Measurements from ENCODE around the gene PAEP. TPM values are rescaled to one million over a fixed set of nuclear protein-coding genes. Genes with fewer than 3 reads are reported as not detected.
"Not testable (repeated sequence)": the region's sequence is repeated elsewhere in the genome, so short reads cannot be mapped to it uniquely, and the experiment has no call there.

PAEP gene
- polyA plus RNA-seq, 3 donors from 2014 or later: not detected

DNA sequence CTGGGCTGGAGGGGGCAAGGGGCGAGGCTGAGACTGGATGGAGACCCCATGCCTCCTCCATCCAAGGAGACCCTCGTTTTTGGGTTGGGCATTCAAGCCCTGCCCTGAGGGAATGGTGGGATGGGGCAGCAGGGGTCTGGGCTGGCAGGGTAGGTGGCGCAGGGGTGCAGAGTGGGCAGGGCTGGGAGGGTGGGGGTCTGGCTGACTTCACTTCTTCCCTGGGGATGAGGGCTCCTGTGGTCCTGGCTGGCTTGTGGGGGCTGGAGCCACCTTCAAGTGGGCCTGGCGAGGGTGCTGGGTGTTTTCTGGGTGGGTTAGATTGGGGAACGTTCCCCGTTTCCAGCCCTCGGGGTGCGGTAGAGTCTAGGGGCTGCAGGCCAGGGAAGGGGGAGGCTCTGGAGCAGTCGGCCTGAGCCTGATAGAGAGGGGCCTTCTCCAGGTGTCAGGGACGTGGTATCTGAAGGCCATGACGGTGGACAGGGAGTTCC lies 39.9 kb upstream of the PAEP start:
- Mint-ChIP-seq H3K4me1 (no peaks in the 10 kb centered on the region), H3K36me3 (no peaks in the 10 kb centered on the region), H3K27ac (no peak overlapping the region), H3K9me3 (no peaks in the 10 kb centered on the region), H3K27me3 (ENCODE audit: low read depth in 3 of 3) (peaks cover 0 to 3% (median 0%) of the 10 kb centered on the region in 3 donors), H3K4me3 (no peak overlapping the region)
- no peak for DNase-seq

DNA sequence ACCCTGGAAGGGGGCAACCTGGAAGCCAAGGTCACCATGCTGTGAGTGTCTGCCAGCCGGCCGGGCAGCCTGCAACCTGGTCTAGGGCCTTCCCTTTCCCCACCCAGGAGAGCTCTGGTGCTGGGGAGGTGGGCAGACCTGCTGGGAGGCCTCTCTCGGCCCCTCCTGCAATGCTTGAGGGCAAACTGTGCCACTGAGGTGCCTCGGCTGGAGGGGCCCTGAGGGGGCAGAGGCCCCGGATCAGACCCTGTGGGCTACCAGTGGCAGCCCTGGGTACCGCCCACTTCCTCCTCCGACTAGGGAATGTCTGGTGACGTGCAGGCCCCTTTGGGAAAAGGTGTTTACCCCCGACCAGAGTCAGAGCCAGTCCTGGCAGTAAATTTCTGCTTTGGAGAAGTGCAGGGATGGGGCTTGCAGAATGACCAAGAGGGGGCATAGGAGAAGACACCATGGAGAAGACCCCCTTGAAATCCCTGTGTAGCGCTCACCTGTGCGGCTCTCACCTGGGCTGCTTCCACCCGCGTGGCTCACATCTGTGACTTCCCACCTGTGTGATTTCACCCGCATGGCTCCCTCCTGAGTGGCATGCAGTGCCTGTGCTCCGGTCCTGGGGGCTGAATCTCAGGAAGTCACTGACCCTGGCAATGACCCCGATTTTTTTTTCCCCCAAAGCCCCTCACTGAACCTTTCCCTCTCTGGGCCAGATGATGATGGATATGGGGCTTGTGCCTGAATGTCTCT lies 39.2 kb upstream of the PAEP start:
- no peaks in the 10 kb centered on the region for H3K4me1 Mint-ChIP-seq
- H3K4me3 Mint-ChIP-seq: no peak overlapping the region
- H3K27me3 Mint-ChIP-seq (ENCODE audit: low read depth in 3 of 3): peaks cover 0 to 3% (median 0%) of the 10 kb centered on the region in 3 donors
- no peaks in the 10 kb centered on the region for H3K36me3 Mint-ChIP-seq
- DNase-seq: no peak
- H3K9me3 Mint-ChIP-seq: no peaks in the 10 kb centered on the region
- H3K27ac Mint-ChIP-seq: no peak overlapping the region

DNA sequence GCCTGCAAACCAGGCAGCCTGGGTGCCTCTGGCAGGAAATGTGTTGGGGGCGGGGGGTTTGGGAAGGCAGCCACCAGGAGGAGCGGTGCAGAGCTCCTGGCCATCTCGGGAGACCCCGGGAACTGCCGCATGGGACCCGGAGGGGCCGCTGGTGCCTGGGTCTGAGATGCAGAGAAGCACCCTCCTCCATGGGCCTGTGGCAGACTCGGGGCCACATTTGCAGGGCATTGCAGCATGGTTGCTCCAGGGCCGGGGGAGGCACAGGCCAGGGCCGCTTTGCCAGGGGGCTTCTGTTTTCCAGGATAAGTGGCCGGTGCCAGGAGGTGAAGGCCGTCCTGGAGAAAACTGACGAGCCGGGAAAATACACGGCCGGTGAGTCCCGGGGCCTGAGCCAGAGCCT lies 38.6 kb upstream of the PAEP start:
- H3K4me1 Mint-ChIP-seq: no peaks in the 10 kb centered on the region
- no peaks in the 10 kb centered on the region for H3K9me3 Mint-ChIP-seq
- H3K36me3 Mint-ChIP-seq: no peaks in the 10 kb centered on the region
- H3K27ac Mint-ChIP-seq: no peak overlapping the region
- DNase-seq: no peak
- peaks cover 0 to 3% (median 0%) of the 10 kb centered on the region in 3 donors for H3K27me3 Mint-ChIP-seq (ENCODE audit: low read depth in 3 of 3)
- no peak overlapping the region for H3K4me3 Mint-ChIP-seq

DNA sequence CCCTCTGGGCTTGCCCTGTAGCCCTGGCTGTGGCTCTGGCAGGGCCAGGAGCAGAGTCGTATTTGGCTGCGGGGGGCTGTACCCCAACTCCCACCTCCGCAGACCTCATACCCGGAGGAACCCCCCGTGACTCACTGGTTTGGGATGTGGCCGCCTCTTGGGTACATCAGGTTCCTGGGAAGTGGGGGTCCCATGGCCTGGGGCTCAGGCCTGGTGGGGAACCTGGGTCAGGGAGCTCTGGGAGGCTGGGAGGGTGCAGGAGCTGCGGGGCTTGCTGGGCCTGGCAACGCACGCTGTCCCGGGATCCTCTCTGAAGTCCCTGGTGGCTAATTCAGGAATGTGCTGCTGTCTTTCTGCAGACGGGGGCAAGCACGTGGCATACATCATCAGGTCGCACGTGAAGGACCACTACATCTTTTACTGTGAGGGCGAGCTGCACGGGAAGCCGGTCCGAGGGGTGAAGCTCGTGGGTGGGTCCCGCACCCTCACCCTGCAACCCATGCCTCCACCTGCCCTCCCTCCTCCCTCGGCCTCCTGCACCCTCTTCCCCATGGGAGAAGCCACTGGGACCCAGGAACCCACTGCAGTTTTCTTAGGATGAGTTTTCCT lies 37.9 kb upstream of the PAEP start:
- DNase-seq: no peak

DNA sequence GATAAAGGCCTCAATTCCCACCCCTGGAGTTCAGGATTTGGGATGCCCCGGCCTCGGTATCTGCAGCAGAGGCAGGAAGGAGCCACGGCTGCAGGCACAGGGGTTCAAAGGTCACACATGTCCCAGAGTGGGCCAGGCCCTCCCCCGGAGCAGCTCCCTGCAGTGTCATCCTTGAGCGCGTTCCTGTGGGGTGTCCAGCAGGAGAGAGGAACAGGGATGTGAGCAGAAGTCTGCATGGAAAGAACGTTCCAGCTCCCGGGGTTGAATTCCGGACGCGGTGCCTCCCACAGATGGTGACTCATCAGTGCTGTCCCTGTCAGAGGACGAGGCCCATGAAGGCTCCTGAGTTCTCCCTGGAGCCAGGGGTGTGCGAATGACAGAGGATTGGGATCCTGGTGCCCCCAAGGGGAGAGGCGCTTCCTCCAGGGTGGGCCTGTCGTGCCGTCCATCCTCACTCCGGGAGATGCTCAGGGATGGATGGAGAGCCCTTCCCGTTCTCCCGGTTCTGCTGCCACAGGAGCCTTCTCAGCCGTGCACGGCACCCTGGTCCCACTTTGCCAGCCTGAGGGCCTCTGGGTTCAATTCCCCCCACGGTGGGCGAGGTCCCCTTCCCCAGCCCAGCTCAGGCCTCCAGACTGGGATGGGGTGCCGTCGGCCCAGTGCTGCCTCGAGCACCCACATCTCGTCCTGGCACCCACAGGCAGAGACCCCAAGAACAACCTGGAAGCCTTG lies 37.3 kb upstream of the PAEP start:
- Mint-ChIP-seq H3K4me3 (no peak overlapping the region), H3K4me1 (no peaks in the 10 kb centered on the region), H3K27me3 (ENCODE audit: low read depth in 3 of 3) (no peaks in the 10 kb centered on the region), H3K36me3 (no peaks in the 10 kb centered on the region), H3K9me3 (no peaks in the 10 kb centered on the region), H3K27ac (no peak overlapping the region)
- DNase-seq: no peak

More for the DNA sequence above, 37.9 kb upstream of the PAEP start:
- H3K9me3 Mint-ChIP-seq: no peaks in the 10 kb centered on the region
- no peak overlapping the region for H3K27ac Mint-ChIP-seq
- H3K36me3 Mint-ChIP-seq: no peaks in the 10 kb centered on the region
- H3K4me1 Mint-ChIP-seq: no peaks in the 10 kb centered on the region
- H3K4me3 Mint-ChIP-seq: no peak overlapping the region
- no peaks in the 10 kb centered on the region for H3K27me3 Mint-ChIP-seq (ENCODE audit: low read depth in 3 of 3)

DNA sequence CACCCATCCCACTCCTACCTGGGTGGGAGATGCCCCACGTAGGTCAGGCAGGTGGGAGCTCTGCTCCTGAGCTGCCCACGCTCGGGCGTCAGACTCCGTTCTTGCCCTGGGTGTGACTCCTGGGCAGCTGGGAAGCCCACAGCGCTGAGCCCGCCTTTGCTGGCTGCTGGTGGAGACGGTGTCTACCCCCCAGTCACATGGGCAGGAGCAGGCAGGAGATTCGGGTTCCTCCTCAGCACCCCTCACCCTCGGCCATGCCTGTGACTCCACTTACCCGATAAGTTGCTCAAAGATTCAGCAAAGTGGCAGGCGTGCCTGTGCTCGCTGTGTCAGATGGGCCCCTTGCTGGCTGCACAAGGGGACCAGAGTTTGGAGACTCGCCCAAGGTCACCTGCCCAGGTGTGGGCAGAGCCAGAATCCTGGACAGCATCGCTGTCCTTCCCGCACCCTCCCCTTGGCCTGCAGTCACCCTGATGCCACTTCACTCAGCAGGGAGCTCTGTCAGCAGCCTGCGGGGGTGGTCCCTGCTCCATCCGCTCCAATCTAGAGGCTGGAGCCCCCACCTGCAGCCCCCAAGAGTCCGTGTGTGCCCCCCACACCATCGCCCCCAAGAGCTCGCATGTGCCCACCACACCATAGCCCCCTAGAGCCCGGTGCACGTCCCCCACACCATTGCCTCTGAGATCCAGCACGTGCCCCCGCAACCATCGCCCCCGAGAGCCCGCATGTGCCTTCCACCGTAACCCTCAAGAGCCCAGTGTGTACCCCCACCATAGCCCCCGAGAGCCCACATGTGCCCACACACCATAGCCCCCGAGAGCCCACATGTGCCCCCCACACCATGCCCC lies 36.1 kb upstream of the PAEP start:
- no peak for DNase-seq
- peaks cover 0 to 1% (median 0%) of the 10 kb centered on the region in 6 donors for H3K9me3 Mint-ChIP-seq
- H3K27me3 Mint-ChIP-seq (ENCODE audit: low read depth in 3 of 3): no peaks in the 10 kb centered on the region
- no peak overlapping the region for H3K27ac Mint-ChIP-seq
- H3K4me1 Mint-ChIP-seq: no peaks in the 10 kb centered on the region
- H3K4me3 Mint-ChIP-seq: no peak overlapping the region
- H3K36me3 Mint-ChIP-seq: no peaks in the 10 kb centered on the region

DNA sequence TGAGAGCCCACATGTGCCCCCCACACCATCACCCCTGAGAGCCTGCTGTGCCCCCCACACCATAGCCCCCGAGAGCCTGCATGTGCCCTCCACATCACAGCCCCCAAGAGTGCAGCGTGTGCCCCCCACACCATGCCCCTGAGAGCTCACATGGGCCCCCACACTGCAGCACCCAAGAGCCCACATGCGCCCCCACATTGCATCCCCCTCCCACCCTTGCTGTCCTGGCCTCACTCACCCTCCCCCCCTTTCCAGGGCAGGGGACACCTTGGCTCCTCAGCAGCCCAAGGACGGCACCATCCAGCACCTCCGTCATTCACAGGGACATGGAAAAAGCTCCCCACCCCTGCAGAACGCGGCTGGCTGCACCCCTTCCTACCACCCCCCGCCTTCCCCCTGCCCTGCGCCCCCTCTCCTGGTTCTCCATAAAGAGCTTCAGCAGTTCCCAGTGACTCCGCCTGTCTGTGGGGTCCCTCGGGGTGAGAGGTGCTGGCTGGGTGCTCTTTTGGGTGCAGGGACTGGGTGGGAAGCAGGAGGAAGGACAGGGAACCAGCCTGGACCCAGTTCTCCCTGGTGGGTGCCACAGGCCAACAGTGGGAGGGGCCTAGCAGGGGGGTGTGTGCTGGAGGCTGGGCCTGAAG lies 35.3 kb upstream of the PAEP start:
- Mint-ChIP-seq H3K9me3 (peaks cover 0 to 1% (median 0%) of the 10 kb centered on the region in 6 donors), H3K27ac (no peak overlapping the region), H3K4me1 (no peaks in the 10 kb centered on the region), H3K36me3 (no peaks in the 10 kb centered on the region), H3K4me3 (no peak overlapping the region), H3K27me3 (ENCODE audit: low read depth in 3 of 3) (no peaks in the 10 kb centered on the region)
- no peak for DNase-seq

DNA sequence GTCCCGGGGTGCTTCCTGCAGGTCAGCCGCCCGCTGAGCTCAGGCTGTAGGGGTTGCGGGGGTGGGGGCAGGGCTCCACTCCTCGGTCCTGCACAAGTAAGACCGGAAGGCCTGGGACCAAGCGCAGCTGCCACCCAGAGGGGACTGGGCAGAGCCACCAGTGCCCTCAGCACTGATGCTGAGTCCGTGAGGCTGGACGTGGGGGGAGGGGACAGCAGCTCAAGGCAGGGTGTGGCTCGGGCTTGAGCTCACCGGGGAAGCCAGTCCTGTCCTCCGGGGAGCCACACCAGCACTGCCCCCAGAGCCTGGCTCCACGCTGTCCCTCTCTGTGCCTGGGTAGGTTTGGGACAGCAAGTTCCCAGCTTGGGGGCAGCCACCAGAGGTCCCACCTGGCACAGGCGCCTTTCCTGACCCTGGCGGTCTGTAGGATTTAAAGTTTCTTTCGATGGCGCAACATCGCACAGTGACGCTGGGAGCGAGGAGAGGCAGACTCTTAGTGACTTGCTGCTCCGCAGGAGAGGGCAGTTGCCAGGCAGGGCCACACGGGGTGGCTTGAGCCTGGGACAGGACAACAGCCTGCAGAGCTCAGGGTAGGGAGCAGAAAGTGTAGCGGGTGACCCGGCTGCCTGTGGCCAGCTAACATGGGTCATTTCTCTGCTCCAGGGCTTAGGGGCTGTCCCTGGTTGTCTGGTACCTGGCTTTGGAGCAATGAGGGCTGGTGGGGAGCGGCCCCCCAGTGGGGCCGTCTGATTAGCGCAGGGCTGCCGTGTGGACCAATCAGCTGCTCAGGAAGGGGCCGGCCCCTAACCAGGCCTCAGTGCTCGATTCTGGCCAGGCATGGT lies 34.6 kb upstream of the PAEP start:
- no peak for DNase-seq
- Mint-ChIP-seq H3K27me3 (ENCODE audit: low read depth in 3 of 3) (no peaks in the 10 kb centered on the region), H3K4me3 (no peak overlapping the region), H3K27ac (no peak overlapping the region), H3K9me3 (peaks cover 0 to 1% (median 0%) of the 10 kb centered on the region in 6 donors), H3K4me1 (no peaks in the 10 kb centered on the region), H3K36me3 (no peaks in the 10 kb centered on the region)

DNA sequence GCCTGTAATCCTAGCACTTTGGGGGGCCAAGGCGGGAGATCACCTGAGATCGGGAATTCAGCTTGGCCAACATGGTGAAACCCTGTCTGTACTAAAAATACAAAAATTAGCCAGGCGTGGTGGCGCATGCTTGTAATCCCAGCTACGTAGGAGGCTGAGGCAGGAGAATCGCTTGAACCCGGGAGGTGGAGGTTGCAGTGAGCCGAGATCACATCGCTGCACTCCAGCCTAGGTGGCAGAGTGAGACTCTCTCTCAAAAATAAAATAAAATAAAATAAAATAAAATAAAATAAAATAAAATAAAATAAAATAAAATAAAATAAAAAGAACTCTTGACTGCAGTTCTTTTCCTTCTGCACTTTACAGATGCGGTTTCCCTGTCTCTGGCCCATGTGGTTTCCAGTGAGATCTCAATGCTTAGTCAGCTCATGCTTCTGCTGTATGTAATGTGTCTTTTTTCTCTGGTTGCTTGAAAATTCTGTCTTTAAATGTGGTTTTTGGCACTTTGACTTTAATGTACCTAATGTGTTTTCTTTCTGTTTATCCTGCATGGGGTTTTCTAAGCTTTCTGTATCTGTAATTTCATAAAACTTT lies 32.6 kb upstream of the PAEP start:
- H3K4me3 Mint-ChIP-seq; H3K27me3 Mint-ChIP-seq (ENCODE audit: low read depth in 3 of 3); DNase-seq; H3K27ac Mint-ChIP-seq; H3K9me3 Mint-ChIP-seq; H3K36me3 Mint-ChIP-seq; H3K4me1 Mint-ChIP-seq: not testable (repeated sequence)

DNA sequence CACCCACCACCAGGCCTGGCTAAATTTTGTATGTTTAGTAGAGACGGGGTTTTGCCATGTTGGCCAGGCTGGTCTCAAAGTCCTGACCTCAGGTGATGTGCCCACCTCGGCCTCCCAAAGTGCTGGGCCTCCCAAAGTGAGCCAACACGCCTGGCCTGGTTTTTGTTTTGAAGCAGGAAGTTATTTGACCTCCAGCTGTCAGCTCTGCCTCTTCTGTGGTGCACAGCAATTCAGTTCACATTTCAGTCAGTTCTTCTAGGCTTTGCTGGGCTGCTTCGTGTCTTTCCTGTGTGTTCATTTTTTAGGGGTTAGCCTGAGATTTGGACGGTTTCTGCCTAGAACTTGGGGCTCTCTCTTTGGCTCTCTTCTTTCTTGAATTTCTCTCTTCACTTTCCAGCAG lies 31.4 kb upstream of the PAEP start:
- Mint-ChIP-seq H3K9me3 (peaks cover 0 to 1% (median 0%) of the 10 kb centered on the region in 6 donors), H3K27me3 (ENCODE audit: low read depth in 3 of 3) (peaks cover 0 to 3% (median 1%) of the 10 kb centered on the region in 3 donors), H3K36me3 (no peaks in the 10 kb centered on the region), H3K4me3 (no peak overlapping the region), H3K27ac (no peak overlapping the region), H3K4me1 (no peaks in the 10 kb centered on the region)
- DNase-seq: no peak

DNA sequence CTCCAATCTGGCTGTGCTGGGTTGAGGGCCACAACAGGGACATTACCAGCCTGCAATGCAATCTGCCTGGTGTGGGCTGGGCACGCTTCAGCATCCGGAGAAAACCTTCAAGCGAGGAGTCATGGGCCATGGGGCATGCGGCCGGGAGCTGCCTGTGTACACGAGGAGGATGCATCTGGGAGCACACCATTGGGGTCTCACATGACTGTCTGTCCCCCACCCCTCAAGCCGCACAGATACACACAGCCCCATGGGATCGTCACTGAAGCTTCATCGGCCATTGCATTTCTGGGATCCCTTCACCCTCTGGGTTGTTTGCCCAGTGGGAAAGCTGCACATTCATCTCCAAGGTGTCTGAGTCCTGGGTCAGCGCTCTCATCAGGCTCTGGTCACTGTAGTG lies 30.5 kb upstream of the PAEP start:
- peaks cover 0 to 5% (median 1%) of the 10 kb centered on the region in 3 donors for H3K27me3 Mint-ChIP-seq (ENCODE audit: low read depth in 3 of 3)
- H3K9me3 Mint-ChIP-seq: peaks cover 0 to 1% (median 0%) of the 10 kb centered on the region in 6 donors
- no peak overlapping the region for H3K4me3 Mint-ChIP-seq
- no peak overlapping the region for H3K27ac Mint-ChIP-seq
- DNase-seq: no peak
- H3K36me3 Mint-ChIP-seq: no peaks in the 10 kb centered on the region
- H3K4me1 Mint-ChIP-seq: no peaks in the 10 kb centered on the region

DNA sequence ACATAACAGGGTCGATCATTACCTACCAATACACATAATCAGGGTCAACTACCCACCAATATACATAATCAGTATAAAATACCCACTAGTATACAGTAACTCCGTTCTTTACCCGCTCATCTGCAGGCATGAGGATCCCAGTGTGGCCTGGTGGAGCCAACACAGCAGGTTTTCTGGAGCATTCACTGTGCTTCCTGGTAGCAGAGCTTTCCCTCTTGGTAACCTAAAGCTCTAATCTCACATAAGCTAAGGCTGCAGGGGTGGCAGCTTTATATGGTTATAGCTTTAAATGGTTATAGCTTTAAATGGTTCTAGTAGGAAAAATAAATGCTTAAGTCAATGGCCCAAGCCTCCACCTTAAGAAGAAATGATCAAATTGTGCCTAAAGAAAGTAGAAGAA lies 28.4 kb upstream of the PAEP start:
- Mint-ChIP-seq H3K9me3 (peaks cover 0 to 1% (median 0%) of the 10 kb centered on the region in 6 donors), H3K27ac (no peak overlapping the region), H3K4me3 (no peak overlapping the region), H3K4me1 (no peaks in the 10 kb centered on the region), H3K27me3 (ENCODE audit: low read depth in 3 of 3) (peaks cover 0 to 12% (median 4%) of the 10 kb centered on the region in 3 donors), H3K36me3 (no peaks in the 10 kb centered on the region)
- DNase-seq: no peak

All from immature natural killer cell (primary cell).